Stimulated activated CD4-positive, alpha-beta T cell treated with anti-CD3 and anti-CD28 coated beads, Interleukin-15, amount 100 ng/mL, for 24 hours (primary cell): Measurements from ENCODE around the gene YWHAG.
"Not testable (repeated sequence)": the region's sequence is repeated elsewhere in the genome, so short reads cannot be mapped to it uniquely, and the experiment has no call there.

Experiments used
- DNase-seq: peaks from one replicate; pipeline ENCODE4 v3.0.0-alpha.2; 2020

YWHAG gene

GRCh38 chr7:76317782-76318487 lies 40.9 kb downstream of the YWHAG start:
- peak; percentile 97 for DNase-seq

- no peak for DNase-seq
Measured at GRCh38 chr7:76316984-76317781, 41.6 kb downstream of the YWHAG start.

- DNase-seq: no peak
Measured at GRCh38 chr7:76315364-76315763, 43.4 kb downstream of the YWHAG start.

DNA sequence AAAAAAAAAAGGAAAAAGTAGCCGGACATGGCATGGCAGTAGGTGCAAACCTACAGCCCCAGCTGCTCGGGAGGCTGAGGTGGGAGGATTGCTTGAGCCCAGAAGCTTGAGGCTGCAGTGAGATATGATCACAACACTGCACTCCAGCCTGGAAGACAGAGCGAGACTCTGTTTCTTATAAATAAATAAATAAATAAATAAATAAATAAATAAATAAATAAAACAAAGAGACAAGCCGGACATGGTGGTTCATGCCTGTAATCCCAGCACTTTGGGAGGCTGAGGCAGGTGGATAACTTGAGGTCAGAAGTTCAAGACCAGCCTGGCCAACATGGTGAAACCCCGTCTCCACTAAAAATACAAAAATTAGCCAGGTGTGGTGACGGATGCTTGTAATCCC lies 44.1 kb downstream of the YWHAG start:
- not testable (repeated sequence) for DNase-seq

- peak; percentile 98 for DNase-seq
Measured at GRCh38 chr7:76314042-76314721, 44.6 kb downstream of the YWHAG start.

DNA sequence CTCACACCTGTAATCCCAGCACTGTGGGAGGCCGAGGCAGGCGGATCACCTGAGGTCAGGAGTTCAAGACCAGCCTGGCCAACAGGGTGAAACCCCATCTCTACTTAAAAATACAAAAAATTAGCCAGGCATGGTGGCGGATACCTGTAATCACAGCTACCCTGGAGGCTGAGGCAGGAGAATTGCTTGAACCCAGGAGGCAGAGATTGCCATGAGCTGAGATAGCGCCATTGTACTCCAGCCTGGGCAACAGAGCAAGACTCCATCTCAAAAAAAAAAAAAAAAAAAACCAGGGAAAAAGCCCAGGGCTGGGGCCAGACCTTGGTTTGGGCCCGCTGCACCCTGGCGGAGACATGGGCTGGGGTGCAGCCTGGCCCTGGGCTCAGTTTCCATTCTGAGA lies 47.0 kb downstream of the YWHAG start:
- not testable (repeated sequence) for DNase-seq

GRCh38 chr7:76310102-76310957 lies 48.5 kb downstream of the YWHAG start:
- DNase-seq: no peak

DNA sequence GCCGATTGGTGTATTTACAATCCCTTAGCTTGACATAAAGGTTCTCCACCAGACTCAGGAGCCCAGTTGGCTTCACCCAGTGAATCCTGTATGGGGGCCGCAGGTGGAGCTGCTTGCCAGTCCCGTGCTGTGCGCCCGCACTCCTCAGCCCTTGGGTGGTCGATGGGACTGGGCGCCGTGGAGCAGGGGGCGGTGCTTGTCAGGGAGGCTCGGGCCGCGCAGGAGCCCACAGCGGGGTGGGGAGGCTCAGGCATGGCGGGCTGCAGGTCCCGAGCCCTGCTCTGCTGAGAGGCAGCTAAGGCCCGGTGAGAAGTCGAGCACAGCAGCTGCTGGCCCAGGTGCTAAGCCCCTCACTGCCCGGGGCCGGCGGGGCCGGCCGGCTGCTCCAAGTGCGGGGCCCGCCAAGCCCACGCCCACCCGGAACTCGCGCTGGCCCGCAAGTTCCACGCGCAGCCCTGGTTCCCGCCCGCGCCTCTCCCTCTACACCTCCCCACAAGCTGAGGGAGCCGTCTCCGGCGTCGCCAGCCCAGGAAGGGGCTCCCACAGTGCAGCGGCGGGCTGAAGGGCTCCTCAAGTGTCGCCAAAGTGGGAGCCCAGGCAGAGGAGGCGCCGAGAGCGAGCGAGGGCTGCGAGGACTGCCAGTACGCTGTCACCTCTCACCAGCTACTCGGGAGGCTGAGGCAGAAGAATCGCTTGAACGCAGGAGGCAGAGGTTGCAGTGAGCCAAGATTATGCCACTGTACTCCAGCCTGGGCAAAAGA lies 49.3 kb downstream of the YWHAG start:
- DNase-seq: not testable (repeated sequence)

DNA sequence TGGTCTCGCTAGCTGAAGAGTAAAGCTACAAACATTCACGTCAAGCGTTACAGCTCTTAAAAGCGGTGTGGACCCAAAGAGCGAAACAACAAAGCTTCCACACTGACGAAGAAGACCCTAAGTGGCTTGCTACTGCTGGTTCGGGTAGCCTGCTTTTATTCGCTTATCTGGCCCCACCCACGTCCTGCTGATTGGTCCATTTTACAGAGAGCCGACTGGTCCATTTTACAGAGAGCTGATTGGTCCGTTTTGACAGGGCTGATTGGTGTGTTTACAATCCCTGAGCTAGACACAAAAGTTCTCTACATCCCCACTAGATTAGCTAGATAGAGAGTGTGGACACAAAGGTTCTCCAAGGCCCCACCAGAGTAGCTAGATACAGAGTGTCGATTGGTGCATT lies 49.9 kb downstream of the YWHAG start:
- DNase-seq: not testable (repeated sequence)

DNA sequence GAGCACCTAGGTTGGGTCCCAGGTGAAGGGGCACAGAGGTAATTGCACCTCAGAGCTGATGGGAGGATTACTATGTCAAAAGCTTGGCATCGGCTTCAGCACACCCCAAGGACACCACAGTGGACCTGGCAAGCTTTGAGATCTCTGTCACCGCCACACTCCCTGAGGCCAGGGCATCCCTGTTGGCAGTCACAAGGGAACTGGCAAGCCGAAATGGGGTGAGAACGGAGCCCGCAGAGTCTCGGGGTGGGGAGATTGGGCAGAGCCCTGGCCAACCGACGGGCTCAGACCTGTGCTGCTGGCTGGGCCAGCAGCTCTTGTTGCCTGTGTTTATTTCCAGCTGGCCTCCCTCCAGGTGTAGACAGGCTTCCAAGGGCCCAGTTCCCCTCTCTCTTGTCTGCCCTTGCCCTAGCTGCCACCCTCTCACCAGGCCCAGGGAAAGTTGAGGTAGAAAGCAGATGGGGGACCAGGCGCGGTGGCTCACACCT lies 53.9 kb downstream of the YWHAG start:
- no peak for DNase-seq

DNA sequence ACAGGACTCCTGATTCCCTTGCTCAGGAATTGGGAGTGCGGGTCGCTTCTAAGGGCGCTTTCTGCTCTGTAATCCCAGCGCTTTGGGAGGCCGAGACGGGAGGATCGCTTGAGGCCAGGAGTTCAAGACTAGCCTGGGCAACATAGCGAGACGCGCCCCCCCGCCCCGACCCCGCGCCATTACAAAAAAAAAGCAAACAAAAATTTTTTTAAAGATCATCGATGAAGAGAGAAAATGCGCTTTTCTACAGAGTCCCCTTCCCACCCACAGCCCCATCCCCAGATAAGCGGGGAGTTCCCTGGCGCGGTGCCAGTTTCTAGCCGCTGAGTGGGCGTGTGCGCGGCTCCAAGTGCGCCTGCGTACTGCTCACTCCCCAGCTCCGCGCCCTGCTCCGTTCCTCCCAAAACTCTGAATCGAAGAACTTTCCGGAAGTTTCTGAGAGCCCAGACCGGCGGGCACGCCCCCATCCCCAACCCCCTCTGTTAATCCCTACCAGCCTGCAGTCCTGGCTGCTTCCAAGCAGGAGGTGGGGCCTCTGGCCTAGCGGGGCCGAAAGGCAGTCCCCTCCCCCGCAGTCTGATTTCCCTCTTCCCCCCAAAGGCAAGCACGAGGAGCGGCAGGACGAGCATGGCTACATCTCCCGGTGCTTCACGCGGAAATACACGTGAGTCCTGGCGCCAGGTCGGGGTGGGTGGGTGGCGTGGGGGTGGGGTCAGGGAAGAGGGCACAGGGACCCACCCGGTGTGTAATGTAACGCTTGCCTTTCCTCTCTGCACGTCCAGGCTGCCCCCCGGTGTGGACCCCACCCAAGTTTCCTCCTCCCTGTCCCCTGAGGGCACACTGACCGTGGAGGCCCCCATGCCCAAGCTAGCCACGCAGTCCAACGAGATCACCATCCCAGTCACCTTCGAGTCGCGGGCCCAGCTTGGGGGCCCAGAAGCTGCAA lies 55.3 kb downstream of the YWHAG start:
- DNase-seq: peak; percentile 83

DNA sequence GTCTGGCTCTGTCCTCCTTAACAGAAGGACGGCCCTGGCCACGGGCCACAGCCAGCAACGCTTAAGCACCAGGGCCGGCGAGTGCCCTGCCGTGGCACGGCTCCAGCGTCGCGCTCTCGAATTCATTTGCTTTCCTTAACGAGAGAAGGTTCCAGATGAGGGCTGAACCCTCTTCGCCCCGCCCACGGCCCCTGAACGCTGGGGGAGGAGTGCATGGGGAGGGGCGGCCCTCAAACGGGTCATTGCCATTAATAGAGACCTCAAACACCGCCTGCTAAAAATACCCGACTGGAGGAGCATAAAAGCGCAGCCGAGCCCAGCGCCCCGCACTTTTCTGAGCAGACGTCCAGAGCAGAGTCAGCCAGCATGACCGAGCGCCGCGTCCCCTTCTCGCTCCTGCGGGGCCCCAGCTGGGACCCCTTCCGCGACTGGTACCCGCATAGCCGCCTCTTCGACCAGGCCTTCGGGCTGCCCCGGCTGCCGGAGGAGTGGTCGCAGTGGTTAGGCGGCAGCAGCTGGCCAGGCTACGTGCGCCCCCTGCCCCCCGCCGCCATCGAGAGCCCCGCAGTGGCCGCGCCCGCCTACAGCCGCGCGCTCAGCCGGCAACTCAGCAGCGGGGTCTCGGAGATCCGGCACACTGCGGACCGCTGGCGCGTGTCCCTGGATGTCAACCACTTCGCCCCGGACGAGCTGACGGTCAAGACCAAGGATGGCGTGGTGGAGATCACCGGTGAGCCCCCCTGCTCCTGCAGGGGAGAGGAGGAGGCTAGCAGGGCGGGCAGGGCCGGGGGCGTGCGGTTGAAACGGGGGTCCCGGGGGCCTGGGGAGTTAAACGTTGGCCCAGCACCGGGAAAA lies 56.2 kb downstream of the YWHAG start, which contains the start of gene HSPB1:
TSS of gene HSPB1 (plus strand) at position 327 of the 855 bp plus-strand sequence. CDS start at position 367, 40 bp downstream.
- DNase-seq: peak; percentile 51

GRCh38 chr7:76301000-76301399 lies 57.8 kb downstream of the YWHAG start:
- DNase-seq: no peak

DNA sequence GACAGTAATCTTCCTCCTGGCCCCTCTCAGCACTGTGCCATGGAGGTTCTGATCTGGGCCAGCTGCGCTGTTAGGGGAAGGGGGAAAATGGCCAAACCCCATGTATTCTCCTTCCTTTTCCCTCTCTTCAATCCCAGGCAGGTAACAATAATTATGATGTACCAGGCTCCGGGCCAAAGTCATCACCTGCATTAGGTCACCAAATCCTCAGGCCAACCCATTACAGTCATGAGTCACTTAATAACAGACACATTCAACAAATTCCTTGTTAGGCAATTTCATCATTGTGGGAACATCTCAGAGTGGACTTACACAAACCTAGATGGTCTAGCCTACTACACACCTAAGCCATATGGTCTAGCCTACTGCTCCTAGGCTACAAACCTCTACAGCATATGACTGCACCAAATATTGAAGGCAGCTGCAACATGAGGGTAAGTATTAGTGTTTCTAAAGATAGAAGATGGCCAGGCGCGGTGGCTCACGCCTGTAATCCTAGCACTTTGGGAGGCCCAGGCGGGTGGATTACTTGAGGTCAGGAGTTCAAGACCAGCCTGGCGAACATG lies 58.5 kb downstream of the YWHAG start:
- DNase-seq: no peak

GRCh38 chr7:76296743-76297740 lies 61.7 kb downstream of the YWHAG start:
- no peak for DNase-seq

- DNase-seq: peak; percentile 39
Measured at GRCh38 chr7:76294344-76295024, 64.3 kb downstream of the YWHAG start.

GRCh38 chr7:76293407-76293901 lies 65.3 kb downstream of the YWHAG start:
- no peak for DNase-seq
